ENCODE results near the gene CPNE8.

CPNE8 gene

DNA sequence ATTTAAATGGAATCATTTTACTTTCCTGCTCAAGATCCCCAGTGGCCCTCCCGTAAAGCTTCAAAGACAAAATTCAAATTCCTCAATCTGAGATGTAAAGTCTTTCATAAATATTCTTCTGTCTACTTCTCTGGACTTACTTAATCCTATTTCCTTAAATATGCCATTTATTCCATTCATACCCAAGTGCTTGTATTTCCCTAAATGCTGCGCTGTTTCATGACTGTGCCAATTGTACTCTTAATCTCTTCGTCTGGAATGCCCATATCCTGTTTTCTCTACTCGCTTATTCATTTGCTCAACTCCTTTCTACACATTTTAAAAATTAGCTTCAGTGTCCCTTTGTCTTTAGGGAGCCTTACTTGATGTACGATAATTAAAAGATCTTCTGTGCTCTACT is 280.1 kb downstream of the CPNE8 start:
- H3K4me3 ChIP-seq (ENCODE audit: low read length) = no peak overlapping the region
- no peaks in the 10 kb centered on the region for H3K9me3 ChIP-seq (replicated peaks; ENCODE audit: insufficient read depth, low read length)
- no peaks in the 10 kb centered on the region for H3K79me2 ChIP-seq (ENCODE audit: low read length)
- DNase-seq = no peak
- H3K27me3 ChIP-seq (replicated peaks; ENCODE audit: insufficient read depth, low read length) = no peaks in the 10 kb centered on the region
- H3K36me3 ChIP-seq (replicated peaks; ENCODE audit: insufficient read depth, low read length) = no peaks in the 10 kb centered on the region
- H3K4me1 ChIP-seq (ENCODE audit: low read length) = no peaks in the 10 kb centered on the region
- no peaks in the 10 kb centered on the region for H4K20me1 ChIP-seq (ENCODE audit: insufficient read depth, low read length)
- no peaks in the 10 kb centered on the region for H3K9me2 ChIP-seq (replicated peaks; ENCODE audit: insufficient read depth, low read length)
- no peak overlapping the region for H3K4me2 ChIP-seq (ENCODE audit: low read depth, low read length)
- TF ChIP-seq EZH2 (optimal IDR thresholded peaks at IDR 0.05; ENCODE audit: low read depth, low read length) (no peak), EZH2phosphoT487 (IDR thresholded peaks at IDR 0.05; ENCODE audit: low read length) (no peak)
- TF ChIP-seq, protein P1, sequence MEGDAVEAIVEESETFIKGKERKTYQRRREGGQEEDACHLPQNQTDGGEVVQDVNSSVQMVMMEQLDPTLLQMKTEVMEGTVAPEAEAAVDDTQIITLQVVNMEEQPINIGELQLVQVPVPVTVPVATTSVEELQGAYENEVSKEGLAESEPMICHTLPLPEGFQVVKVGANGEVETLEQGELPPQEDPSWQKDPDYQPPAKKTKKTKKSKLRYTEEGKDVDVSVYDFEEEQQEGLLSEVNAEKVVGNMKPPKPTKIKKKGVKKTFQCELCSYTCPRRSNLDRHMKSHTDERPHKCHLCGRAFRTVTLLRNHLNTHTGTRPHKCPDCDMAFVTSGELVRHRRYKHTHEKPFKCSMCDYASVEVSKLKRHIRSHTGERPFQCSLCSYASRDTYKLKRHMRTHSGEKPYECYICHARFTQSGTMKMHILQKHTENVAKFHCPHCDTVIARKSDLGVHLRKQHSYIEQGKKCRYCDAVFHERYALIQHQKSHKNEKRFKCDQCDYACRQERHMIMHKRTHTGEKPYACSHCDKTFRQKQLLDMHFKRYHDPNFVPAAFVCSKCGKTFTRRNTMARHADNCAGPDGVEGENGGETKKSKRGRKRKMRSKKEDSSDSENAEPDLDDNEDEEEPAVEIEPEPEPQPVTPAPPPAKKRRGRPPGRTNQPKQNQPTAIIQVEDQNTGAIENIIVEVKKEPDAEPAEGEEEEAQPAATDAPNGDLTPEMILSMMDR (IDR thresholded peaks at IDR 0.05; ENCODE audit: low read length) = no peak
- no peaks in the 10 kb centered on the region for H3F3A ChIP-seq (ENCODE audit: insufficient read depth, low read length)
- H3K27ac ChIP-seq (ENCODE audit: low read length) = no peak overlapping the region
- no peak overlapping the region for H3K9ac ChIP-seq (ENCODE audit: low read length)
- no peak overlapping the region for H2AFZ ChIP-seq (ENCODE audit: low read length)

DNA sequence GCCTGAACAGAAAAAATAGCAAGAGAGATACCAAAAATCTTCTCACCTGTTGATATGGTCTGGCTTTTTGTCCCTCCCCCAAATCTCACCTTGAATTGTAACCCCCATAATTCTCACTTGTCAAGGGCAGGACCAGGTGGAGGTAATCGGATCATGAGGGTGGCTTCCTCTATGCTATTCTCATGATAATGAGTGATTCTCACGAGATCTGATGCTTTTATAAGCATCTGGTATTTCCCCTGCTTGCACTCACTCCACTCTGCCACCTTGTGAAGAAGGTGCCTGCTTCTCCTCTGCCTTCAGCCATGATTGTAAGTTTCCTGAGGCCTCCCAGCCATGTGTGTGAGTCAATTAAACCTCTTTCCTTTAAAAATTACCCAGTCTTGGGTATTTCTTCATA is 291.2 kb downstream of the CPNE8 start:
- no peaks in the 10 kb centered on the region for H3K79me2 ChIP-seq (ENCODE audit: low read length)
- H3K4me1 ChIP-seq (ENCODE audit: low read length) = no peaks in the 10 kb centered on the region
- no peaks in the 10 kb centered on the region for H3F3A ChIP-seq (ENCODE audit: insufficient read depth, low read length)
- H3K9me3 ChIP-seq (replicated peaks; ENCODE audit: insufficient read depth, low read length) = no peaks in the 10 kb centered on the region
- no peak overlapping the region for H3K4me2 ChIP-seq (ENCODE audit: low read depth, low read length)
- no peaks in the 10 kb centered on the region; the same call in 1 of the 2 replicates for H3K9me2 ChIP-seq (replicated peaks; ENCODE audit: insufficient read depth, low read length)
- no peaks in the 10 kb centered on the region for H3K27me3 ChIP-seq (replicated peaks; ENCODE audit: insufficient read depth, low read length)
- H3K4me3 ChIP-seq (ENCODE audit: low read length) = no peak overlapping the region
- TF ChIP-seq EZH2phosphoT487 (IDR thresholded peaks at IDR 0.05; ENCODE audit: low read length) (no peak), EZH2 (optimal IDR thresholded peaks at IDR 0.05; ENCODE audit: low read depth, low read length) (no peak)
- TF ChIP-seq, protein P1 (IDR thresholded peaks at IDR 0.05; ENCODE audit: low read length) = no peak
- H3K36me3 ChIP-seq (replicated peaks; ENCODE audit: insufficient read depth, low read length) = no peaks in the 10 kb centered on the region
- DNase-seq = no peak
- H3K27ac ChIP-seq (ENCODE audit: low read length) = no peak overlapping the region
- H4K20me1 ChIP-seq (ENCODE audit: insufficient read depth, low read length) = no peaks in the 10 kb centered on the region
- H2AFZ ChIP-seq (ENCODE audit: low read length) = no peak overlapping the region
- H3K9ac ChIP-seq (ENCODE audit: low read length) = no peak overlapping the region

DNA sequence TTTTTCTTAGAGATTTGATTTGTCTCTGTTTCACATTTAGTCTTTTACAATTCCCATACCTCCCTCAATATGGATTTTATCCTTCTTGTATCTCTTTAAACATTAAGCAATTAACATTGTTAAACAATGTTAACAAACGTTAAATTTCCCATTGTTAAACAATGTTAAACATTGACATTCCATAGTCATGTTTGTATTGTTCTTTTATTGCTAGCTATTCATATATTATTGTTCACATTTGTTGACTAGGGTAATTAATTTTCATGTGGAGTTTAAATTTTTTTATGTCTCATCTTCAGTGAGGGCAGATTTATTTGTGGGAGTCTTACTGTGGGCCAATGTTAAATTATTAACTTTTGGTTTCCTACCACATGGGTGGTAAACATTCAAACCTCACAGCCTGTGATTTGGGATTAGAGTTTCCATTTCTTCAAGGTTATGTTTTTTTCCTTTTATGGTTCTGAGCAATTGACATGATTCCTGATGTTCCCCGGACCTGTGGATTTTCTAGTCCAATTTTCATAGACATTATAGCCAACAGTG is 294.5 kb downstream of the CPNE8 start:
- H3K9ac ChIP-seq (ENCODE audit: low read length) = no peak overlapping the region
- no peaks in the 10 kb centered on the region for H3K9me3 ChIP-seq (replicated peaks; ENCODE audit: insufficient read depth, low read length)
- H3K27ac ChIP-seq (ENCODE audit: low read length) = no peak overlapping the region

More for the DNA sequence above, 294.5 kb downstream of the CPNE8 start:
- Histone ChIP-seq H3K4me2 (ENCODE audit: low read depth, low read length) (no peak overlapping the region), H4K20me1 (ENCODE audit: insufficient read depth, low read length) (no peaks in the 10 kb centered on the region), H3K9me2 (replicated peaks; ENCODE audit: insufficient read depth, low read length) (no peaks in the 10 kb centered on the region; the same call in 1 of the 2 replicates), H3K4me3 (ENCODE audit: low read length) (no peak overlapping the region), H3K27me3 (replicated peaks; ENCODE audit: insufficient read depth, low read length) (no peaks in the 10 kb centered on the region), H3K36me3 (replicated peaks; ENCODE audit: insufficient read depth, low read length) (no peaks in the 10 kb centered on the region), H3K79me2 (ENCODE audit: low read length) (no peaks in the 10 kb centered on the region), H3F3A (ENCODE audit: insufficient read depth, low read length) (no peaks in the 10 kb centered on the region), H3K4me1 (ENCODE audit: low read length) (no peaks in the 10 kb centered on the region), H2AFZ (ENCODE audit: low read length) (no peak overlapping the region)
- TF ChIP-seq EZH2phosphoT487 (IDR thresholded peaks at IDR 0.05; ENCODE audit: low read length) (no peak), EZH2 (optimal IDR thresholded peaks at IDR 0.05; ENCODE audit: low read depth, low read length) (no peak)
- TF ChIP-seq, protein P1 (IDR thresholded peaks at IDR 0.05; ENCODE audit: low read length) = no peak
- DNase-seq = no peak
